Testis (tissue), 3 donors: ENCODE data around the gene LMCD1. TPM values are rescaled to one million over a fixed set of nuclear protein-coding genes. Genes with fewer than 3 reads are reported as not detected.

ENCODE experiments used
- DNase-seq: peaks from one replicate; pipeline ENCODE4 v3.0.0-alpha.2; 2019
- H3K27ac ChIP-seq, 2 donors: fragments of 200-600 bp; sonication (generic); one replicate each; pipeline ENCODE4 v1.5.1; 2019
- H3K27me3 ChIP-seq: fragments of 200-600 bp; sonication (generic); one replicate; pipeline ENCODE4 v1.5.1; 2019
- H3K36me3 ChIP-seq: fragments of 200-600 bp; sonication (generic); one replicate; pipeline ENCODE4 v1.5.1; 2017; ENCODE audit warnings: low read depth; ENCODE audit errors: missing control alignments
- H3K4me1 ChIP-seq: fragments of 200-600 bp; sonication (generic); one replicate; pipeline ENCODE4 v1.5.1; 2019
- H3K4me3 ChIP-seq, 2 donors: fragments of 200-600 bp; sonication (generic); one replicate each; pipeline ENCODE4 v1.5.1; 2017 to 2019
- H3K9me3 ChIP-seq: fragments of 200-600 bp; sonication (generic); one replicate; pipeline ENCODE4 v1.5.1; 2017
- POLR2A ChIP-seq: fragments of 450-650 bp; IDR thresholded peaks from one replicate; pipeline ENCODE4 v1.6.1; 2017; ENCODE audit warnings: antibody characterized with exemption, mild to moderate bottlenecking, moderate library complexity
- WGBS, 2 donors: methylation state at CpG; one replicate each; pipeline ENCODE4 v1.1.5; 2018; 5-methylcytosine and 5-hydroxymethylcytosine counted together
- intact Hi-C: fragments of 100-400 bp; cut with DNase I; formaldehyde crosslinking; loops from one replicate; pipeline ENCODE4 v1.15.1; 2023; ENCODE audit warnings: low total_unique reads
- polyA plus RNA-seq: library from polyadenylated mRNA; stranded (reverse); fragments of 350-450 nt; fragmentation: Illumina TruSeq; extraction: RNeasy Lipid Tissue Mini Kit (QIAGEN cat#74804); gene quantifications from one replicate; pipeline ENCODE4 v1.2.3, GENCODE V29; 2014; ENCODE audit warnings: low read depth, low replicate concordance; ENCODE audit not compliant: insufficient read depth
- total RNA-seq, 2 donors: library from RNA; depleted of rRNA; stranded (reverse); fragments of >200 nt; gene quantifications; one replicate each; pipeline ENCODE4 v1.2.3, GENCODE V29; 2016
- TF ChIP-seq, protein P1 (sequence below), 3 experiments: fragments of 450-650 bp in 2 of 3; fragments of 200-600 bp in 1 of 3; sonication (generic) in 1 of 3; IDR thresholded peaks; one replicate each; pipeline ENCODE4 v1.5.1; 2016 to 2019; ENCODE audit warnings: antibody characterized with exemption in 3 of 3, mild to moderate bottlenecking in 2 of 3, moderate library complexity in 1 of 3

Gene LMCD1
- total and polyA plus RNA-seq, 3 donors from 2014 or later, result 47.9 to 103 (median 53.3) TPM

DNA sequence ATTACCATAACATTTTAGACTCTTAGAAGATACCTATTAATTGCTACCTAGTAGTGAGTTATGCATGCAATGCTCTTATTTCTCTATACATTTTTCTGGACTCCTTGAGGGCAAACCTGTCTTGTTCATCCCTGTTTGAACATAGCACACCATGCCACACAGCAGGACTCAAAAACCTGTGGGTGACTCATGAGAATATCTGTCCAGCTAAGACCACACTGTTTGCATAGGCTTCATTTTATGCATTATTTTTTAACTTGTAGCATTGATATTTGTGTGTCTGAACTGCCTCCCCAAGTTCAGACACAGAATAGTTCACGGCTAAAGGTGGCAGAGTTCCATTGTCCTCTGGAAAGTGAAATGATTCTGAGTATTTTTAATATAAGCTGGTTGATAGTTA lies 1.8 kb downstream of the LMCD1 start:
- no peaks in the 10 kb centered on the region for H3K27me3 ChIP-seq
- 33 to 48% methylated on average over 1 of the region's 1 CpG for WGBS, 2 donors
- no peak for DNase-seq
- peaks cover 66% of the 10 kb centered on the region for H3K4me1 ChIP-seq
- intact Hi-C loops, result no loop called here
- no peak overlapping the region for H3K4me3 ChIP-seq
- no peaks in the 10 kb centered on the region for H3K36me3 ChIP-seq
- TF ChIP-seq POLR2A, result no peak
- TF ChIP-seq, protein P1, sequence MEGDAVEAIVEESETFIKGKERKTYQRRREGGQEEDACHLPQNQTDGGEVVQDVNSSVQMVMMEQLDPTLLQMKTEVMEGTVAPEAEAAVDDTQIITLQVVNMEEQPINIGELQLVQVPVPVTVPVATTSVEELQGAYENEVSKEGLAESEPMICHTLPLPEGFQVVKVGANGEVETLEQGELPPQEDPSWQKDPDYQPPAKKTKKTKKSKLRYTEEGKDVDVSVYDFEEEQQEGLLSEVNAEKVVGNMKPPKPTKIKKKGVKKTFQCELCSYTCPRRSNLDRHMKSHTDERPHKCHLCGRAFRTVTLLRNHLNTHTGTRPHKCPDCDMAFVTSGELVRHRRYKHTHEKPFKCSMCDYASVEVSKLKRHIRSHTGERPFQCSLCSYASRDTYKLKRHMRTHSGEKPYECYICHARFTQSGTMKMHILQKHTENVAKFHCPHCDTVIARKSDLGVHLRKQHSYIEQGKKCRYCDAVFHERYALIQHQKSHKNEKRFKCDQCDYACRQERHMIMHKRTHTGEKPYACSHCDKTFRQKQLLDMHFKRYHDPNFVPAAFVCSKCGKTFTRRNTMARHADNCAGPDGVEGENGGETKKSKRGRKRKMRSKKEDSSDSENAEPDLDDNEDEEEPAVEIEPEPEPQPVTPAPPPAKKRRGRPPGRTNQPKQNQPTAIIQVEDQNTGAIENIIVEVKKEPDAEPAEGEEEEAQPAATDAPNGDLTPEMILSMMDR (IDR thresholded peaks at IDR 0.05), result no peak
- peak overlapping the region; percentile 74 to 80 for H3K27ac ChIP-seq
- H3K9me3 ChIP-seq, result no peaks in the 10 kb centered on the region

DNA sequence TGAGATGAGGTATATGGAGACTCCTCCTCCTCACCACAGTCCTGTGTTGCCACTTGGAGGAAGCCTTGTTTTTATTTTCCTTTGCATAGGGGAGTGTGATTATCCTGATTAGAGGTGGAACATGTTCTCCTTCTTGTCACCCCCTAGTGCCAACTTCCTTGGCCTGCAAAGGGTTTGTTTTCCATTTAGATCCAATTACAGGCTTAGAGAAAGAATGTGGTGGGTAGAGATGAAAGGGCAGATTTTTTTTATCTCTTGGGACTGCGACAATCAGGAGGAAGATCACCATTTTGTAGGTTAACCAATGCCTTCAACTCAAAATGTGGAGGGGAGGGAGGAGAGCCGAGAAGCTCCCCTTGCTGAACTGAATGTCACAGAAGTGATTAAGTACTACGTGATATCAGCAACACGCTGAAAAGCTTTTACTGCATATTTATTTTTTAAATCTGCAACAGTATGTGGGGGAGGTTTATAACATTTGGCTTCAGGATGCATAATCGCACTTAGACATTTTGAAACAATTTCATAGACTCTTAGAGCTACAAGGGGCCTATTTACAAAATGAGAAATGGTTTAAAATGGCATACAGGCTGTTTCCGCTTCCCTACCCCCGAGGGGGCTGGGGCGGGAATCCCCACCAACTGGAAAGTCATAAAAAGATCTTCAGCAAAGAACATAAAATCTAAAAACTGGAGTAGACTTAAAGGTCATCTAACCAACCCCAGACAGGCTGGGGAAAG lies 2.4 kb downstream of the LMCD1 start:
- 28 to 42% methylated on average over 8 of the region's 8 CpGs for WGBS, 2 donors
- intact Hi-C loops, result no loop called here
- no peak overlapping the region for H3K4me3 ChIP-seq
- H3K36me3 ChIP-seq, result no peaks in the 10 kb centered on the region
- peak overlapping the region; percentile 74 to 80 for H3K27ac ChIP-seq
- H3K27me3 ChIP-seq, result no peaks in the 10 kb centered on the region
- peaks cover 61% of the 10 kb centered on the region for H3K4me1 ChIP-seq
- no peak for DNase-seq
- no peaks in the 10 kb centered on the region for H3K9me3 ChIP-seq
- TF ChIP-seq, protein P1 (IDR thresholded peaks at IDR 0.05), result no peak

DNA sequence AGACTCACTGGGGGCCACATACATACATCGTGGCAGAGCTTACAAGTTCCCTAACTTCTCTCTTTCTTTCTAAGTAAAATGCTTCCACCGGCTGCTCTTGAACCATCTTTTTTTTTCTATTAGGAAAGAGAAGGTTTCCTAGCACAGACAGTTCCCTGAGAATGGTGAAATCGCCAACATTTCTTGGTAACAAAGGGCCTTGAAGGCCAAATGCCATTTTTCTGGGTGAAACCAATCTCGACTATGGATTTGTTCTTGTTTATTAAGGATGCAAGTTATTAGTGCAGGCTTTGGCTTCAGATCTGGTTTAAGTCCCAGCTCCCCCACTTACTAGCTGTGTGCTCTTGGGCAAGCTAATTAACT lies 3.0 kb downstream of the LMCD1 start:
- intact Hi-C loops, result no loop called here
- Histone ChIP-seq H3K9me3 (no peaks in the 10 kb centered on the region), H3K27me3 (no peaks in the 10 kb centered on the region), H3K4me1 (peaks cover 59% of the 10 kb centered on the region), H3K36me3 (no peaks in the 10 kb centered on the region), H3K4me3 (no peak overlapping the region), H3K27ac (peak overlapping the region; percentile 74 to 80)
- no peak for DNase-seq
- WGBS, 2 donors, result 32 to 47% methylated on average over 4 of the region's 4 CpGs
- TF ChIP-seq, protein P1 (IDR thresholded peaks at IDR 0.05), result no peak
- TF ChIP-seq POLR2A, result no peak

DNA sequence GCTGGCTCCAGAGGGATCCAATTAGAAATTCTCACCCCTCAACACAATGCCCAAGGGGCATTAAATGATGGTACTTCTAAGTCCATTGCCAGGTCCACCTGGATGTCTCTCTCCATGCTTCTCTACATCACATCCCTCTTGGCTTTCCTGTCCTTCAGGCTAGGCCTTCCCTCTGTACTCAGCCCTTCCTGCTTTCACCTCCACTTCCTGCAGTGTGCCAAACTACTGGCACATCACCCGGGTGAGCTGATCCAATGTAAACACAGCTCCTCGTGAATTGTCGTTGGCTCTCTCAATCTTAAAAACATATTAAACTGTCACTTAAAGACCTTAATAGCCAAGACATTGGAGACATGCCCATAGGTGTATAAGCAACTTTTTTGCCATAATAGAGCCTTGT lies 4.0 kb downstream of the LMCD1 start:
- H3K9me3 ChIP-seq, result no peaks in the 10 kb centered on the region
- intact Hi-C loops, result no loop called here
- 35 to 51% methylated on average over 3 of the region's 3 CpGs for WGBS, 2 donors
- H3K4me3 ChIP-seq, result no peak overlapping the region
- TF ChIP-seq, protein P1 (IDR thresholded peaks at IDR 0.05), result no peak
- no peaks in the 10 kb centered on the region for H3K36me3 ChIP-seq
- H3K4me1 ChIP-seq, result peaks cover 49% of the 10 kb centered on the region
- no peak for DNase-seq
- H3K27ac ChIP-seq, result peak overlapping the region; percentile 74 to 80
- no peaks in the 10 kb centered on the region for H3K27me3 ChIP-seq

DNA sequence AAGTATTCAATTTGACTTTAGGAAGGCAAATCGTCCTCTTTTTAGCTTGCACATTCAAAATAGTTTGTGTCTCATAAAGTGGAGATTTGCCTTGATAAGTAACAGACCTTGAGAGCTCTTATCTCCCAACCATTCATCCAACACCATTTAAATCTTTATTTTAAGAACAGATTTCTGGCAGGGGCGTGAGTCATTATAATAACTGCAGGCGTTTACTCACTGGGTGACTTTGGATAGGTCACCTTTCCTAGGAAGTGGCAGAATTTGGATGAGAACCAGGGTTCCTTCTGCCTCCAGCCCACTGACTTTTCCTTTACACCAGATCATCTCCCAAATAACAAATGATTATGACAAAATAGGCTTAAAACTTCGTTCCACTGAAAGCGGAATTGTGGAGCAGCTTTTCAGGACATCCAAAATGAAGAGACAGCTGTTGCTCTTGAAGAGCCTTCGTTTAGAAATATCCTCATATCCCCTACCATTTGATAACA lies 5.0 kb downstream of the LMCD1 start:
- H3K27me3 ChIP-seq, result no peaks in the 10 kb centered on the region
- 58 to 60% methylated on average over 6 of the region's 6 CpGs for WGBS, 2 donors

More for the DNA sequence above, 5.0 kb downstream of the LMCD1 start:
- Histone ChIP-seq H3K27ac (peak overlapping the region in 1 of 2 donors; percentile 74), H3K9me3 (no peaks in the 10 kb centered on the region), H3K4me1 (peaks cover 48% of the 10 kb centered on the region), H3K36me3 (no peaks in the 10 kb centered on the region), H3K4me3 (no peak overlapping the region)
- intact Hi-C loops, result no loop called here
- no peak for DNase-seq
- no peak for TF ChIP-seq POLR2A
- TF ChIP-seq, protein P1 (IDR thresholded peaks at IDR 0.05), result no peak
